ENCODE measurements around the gene COX7C. TPM values are rescaled to one million over a fixed set of nuclear protein-coding genes. Genes with fewer than 3 reads are reported as not detected.

Gene COX7C
- total and polyA plus RNA-seq, 9 of the 15 experiments (the other 6 are each of a cell fraction or from before 2014, with no cell fraction given) = 576 to 1,783 (median 996) TPM

DNA sequence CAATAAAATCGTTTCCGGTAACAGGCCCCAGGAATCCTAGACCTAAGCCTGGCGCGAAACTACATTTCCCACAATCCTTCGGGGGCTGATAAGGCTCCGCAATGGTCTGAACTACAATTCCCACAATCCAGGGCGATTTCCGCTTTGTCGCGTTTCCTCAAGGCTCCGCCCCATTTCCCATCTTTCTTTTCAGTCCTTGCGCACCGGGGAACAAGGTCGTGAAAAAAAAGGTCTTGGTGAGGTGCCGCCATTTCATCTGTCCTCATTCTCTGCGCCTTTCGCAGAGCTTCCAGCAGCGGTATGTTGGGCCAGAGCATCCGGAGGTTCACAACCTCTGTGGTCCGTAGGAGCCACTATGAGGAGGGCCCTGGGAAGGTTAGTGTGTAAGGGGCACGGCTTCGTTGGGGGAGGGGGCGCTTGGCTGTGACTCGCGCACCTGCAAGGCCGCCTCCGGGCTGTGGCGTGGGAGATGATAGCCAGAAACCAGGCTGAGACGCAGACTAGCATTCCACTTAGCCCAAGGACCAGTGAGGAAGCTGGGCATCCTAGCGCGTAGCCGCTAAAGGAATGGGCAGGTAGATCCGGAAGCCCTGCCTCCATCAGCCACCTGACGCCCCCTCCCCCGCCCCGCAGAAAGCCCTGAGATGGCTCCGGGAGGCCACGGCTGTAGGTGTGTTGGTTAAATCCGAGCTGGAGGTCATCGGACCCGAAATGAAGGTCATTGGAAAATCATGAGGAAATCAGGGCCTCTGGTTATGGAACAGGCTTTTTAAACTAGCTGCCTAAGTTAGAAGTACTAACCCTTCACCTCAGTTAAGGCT lies at the start of gene COX7C (continued):
- TF ChIP-seq, protein P1, sequence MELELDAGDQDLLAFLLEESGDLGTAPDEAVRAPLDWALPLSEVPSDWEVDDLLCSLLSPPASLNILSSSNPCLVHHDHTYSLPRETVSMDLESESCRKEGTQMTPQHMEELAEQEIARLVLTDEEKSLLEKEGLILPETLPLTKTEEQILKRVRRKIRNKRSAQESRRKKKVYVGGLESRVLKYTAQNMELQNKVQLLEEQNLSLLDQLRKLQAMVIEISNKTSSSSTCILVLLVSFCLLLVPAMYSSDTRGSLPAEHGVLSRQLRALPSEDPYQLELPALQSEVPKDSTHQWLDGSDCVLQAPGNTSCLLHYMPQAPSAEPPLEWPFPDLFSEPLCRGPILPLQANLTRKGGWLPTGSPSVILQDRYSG (tag; conservative IDR thresholded peaks at IDR 0.05; ENCODE audit: low read depth) = no peak
- TF ChIP-seq ZKSCAN1 (IDR thresholded peaks at IDR 0.05; ENCODE audit: low read depth, low read length) = no peak
- no peak for TF ChIP-seq ZNF445 (CRISPR knock-in tag; IDR thresholded peaks at IDR 0.05; ENCODE audit: low read depth)
- TF ChIP-seq, protein P2, sequence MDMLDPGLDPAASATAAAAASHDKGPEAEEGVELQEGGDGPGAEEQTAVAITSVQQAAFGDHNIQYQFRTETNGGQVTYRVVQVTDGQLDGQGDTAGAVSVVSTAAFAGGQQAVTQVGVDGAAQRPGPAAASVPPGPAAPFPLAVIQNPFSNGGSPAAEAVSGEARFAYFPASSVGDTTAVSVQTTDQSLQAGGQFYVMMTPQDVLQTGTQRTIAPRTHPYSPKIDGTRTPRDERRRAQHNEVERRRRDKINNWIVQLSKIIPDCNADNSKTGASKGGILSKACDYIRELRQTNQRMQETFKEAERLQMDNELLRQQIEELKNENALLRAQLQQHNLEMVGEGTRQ (CRISPR knock-in tag; IDR thresholded peaks at IDR 0.05) = no peak
- no peak for TF ChIP-seq ZNF75A (CRISPR knock-in tag; IDR thresholded peaks at IDR 0.05)
- no peak for TF ChIP-seq RBM22 (IDR thresholded peaks at IDR 0.05; ENCODE audit: low read depth, low read length, poor library complexity, severe bottlenecking)
- TF ChIP-seq, protein P3, sequence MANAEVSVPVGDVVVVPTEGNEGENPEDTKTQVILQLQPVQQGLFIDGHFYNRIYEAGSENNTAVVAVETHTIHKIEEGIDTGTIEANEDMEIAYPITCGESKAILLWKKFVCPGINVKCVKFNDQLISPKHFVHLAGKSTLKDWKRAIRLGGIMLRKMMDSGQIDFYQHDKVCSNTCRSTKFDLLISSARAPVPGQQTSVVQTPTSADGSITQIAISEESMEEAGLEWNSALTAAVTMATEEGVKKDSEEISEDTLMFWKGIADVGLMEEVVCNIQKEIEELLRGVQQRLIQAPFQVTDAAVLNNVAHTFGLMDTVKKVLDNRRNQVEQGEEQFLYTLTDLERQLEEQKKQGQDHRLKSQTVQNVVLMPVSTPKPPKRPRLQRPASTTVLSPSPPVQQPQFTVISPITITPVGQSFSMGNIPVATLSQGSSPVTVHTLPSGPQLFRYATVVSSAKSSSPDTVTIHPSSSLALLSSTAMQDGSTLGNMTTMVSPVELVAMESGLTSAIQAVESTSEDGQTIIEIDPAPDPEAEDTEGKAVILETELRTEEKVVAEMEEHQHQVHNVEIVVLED (CRISPR knock-in tag; IDR thresholded peaks at IDR 0.05) = no peak
- peak; percentile 53; the same call in 1 of the 2 replicates for TF ChIP-seq ZBTB17 (CRISPR knock-in tag; IDR thresholded peaks at IDR 0.05)
- no peak for TF ChIP-seq ZBED1 (IDR thresholded peaks at IDR 0.05)
- no peak for TF ChIP-seq CBFA2T2 (conservative IDR thresholded peaks at IDR 0.05)
- TF ChIP-seq, protein P4, sequence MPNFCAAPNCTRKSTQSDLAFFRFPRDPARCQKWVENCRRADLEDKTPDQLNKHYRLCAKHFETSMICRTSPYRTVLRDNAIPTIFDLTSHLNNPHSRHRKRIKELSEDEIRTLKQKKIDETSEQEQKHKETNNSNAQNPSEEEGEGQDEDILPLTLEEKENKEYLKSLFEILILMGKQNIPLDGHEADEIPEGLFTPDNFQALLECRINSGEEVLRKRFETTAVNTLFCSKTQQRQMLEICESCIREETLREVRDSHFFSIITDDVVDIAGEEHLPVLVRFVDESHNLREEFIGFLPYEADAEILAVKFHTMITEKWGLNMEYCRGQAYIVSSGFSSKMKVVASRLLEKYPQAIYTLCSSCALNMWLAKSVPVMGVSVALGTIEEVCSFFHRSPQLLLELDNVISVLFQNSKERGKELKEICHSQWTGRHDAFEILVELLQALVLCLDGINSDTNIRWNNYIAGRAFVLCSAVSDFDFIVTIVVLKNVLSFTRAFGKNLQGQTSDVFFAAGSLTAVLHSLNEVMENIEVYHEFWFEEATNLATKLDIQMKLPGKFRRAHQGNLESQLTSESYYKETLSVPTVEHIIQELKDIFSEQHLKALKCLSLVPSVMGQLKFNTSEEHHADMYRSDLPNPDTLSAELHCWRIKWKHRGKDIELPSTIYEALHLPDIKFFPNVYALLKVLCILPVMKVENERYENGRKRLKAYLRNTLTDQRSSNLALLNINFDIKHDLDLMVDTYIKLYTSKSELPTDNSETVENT (CRISPR knock-in tag; IDR thresholded peaks at IDR 0.05) = no peak
- TF ChIP-seq, protein P5, sequence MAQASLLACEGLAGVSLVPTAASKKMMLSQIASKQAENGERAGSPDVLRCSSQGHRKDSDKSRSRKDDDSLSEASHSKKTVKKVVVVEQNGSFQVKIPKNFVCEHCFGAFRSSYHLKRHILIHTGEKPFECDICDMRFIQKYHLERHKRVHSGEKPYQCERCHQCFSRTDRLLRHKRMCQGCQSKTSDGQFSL (CRISPR knock-in tag; IDR thresholded peaks at IDR 0.05) = no peak
- TF ChIP-seq, protein P5 (tag; IDR thresholded peaks at IDR 0.05) = no peak
- no peak for TF ChIP-seq CBX5 (IDR thresholded peaks at IDR 0.05; ENCODE audit: borderline replicate concordance, low read depth)
- TF ChIP-seq BHLHE40 (IDR thresholded peaks at IDR 0.05; ENCODE audit: low read length) = peak; percentile 29; the same call in 1 of the 2 replicates
- TF ChIP-seq, protein P6, sequence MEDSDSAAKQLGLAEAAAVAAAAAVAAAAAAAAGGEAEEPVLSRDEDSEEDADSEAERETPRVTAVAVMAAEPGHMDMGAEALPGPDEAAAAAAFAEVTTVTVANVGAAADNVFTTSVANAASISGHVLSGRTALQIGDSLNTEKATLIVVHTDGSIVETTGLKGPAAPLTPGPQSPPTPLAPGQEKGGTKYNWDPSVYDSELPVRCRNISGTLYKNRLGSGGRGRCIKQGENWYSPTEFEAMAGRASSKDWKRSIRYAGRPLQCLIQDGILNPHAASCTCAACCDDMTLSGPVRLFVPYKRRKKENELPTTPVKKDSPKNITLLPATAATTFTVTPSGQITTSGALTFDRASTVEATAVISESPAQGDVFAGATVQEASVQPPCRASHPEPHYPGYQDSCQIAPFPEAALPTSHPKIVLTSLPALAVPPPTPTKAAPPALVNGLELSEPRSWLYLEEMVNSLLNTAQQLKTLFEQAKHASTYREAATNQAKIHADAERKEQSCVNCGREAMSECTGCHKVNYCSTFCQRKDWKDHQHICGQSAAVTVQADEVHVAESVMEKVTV (CRISPR knock-in tag; IDR thresholded peaks at IDR 0.05) = peak; percentile 9; the same call in 1 of the 2 replicates
- no peak for TF ChIP-seq SREBF2 (CRISPR knock-in tag; IDR thresholded peaks at IDR 0.05)
